NCI-H2081 (cell line): ENCODE measurements around the gene NLRP1.

Source experiments
- DNase-seq, 2 experiments: peaks; one replicate each; lab custom pipeline; 2025; lab: John Stamatoyannopoulos, UW

Gene NLRP1

DNA sequence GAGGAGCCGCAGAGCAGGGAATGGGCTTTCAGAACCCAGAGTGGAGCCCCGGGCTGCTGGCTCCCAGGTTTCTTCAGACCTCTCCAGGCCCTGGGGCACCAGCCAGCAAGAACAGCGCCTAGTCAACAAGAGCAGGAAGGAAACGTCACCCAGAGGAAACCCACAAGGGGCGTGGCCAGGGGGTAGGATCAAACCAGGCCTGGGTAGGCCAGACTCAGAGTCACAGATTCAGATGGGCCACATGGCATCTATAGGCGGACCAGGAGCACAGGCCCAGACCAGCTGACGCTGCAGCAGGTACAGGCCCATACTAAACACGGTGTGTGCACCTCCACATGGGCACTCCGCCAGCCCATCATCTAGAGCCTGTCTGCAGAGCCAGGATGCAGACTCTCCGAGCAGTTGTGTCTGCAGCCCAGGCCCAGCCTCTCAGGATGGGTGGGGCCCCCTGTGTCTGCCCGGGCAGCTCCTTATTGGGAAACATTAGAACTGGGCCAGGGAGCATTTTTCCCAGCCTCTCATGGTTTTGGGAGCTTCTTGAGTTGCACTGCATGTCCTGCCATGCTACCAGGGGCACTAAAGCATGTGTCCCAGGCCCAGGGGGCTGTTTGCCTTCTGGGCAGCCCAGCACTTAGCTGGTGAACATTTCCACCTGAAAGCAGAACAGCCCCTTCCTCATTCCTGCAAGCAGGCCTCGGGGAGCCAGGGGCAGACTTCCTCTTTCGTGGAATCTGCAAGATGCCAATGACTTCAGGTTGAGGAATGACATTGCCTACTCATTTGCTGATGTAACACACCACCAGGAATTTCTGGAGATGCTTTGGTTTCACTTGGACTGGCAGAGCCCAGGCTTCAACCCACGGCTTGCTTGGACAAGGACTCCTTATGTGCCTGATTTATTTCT lies at the start of gene NLRP1:
NLRP1 (minus strand) TSS at position 127 of the 904 bp plus-strand sequence. CDS start 552 bp downstream, outside the sequence.
- DNase-seq, result peak in 1 of 2 experiments; percentile 0

DNA sequence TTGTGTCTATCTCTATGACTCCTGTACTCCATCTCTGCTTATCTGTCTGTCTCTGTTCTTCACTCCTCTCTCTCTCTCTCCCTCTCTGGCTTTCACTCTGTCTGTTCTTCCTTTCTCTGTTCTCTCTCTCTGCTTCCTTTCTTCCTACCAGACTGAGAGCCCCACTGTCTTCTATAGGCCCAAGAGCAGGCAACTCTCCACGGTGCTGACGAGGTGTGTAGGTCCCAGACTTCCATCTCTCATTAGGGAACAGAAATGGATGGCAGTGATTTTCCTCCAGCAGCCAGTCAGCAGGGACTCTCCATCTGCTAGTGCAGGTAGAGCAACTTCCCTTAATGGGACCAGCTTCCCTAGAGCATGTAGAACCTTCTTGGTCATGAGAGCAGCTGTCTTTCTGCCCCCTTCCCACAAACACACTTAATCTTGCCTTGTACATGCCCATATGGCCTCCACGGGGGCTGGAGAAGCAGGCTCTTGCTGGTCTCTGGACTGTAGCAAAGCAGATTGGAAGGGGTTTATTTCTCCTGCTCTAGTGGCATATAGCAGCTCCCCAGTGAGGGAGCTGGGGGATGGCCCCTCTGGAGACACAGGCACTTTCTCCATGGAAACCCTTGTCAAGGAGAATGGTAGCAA lies 47.8 kb upstream of the NLRP1 start:
- DNase-seq, result no peak

DNA sequence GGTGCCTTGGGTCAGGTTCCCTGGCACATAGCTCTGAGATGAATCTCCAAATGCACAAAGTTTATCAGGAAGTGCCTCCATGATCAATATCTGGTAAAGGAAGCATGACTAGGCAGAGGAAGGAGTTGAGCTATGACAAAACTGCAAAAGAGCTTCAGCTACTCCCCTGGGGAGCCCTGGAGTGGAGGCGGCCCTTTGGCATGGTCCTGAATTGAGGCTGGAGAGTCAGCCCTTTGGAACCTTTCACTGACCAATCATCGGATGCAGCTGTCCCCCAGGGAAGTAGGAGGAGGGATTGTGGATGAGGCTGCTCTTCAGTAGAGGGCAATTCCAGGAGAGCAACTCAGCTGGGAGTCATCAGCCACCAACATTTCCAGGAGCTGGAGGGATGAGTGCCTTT lies 46.1 kb upstream of the NLRP1 start:
- DNase-seq, result no peak

DNA sequence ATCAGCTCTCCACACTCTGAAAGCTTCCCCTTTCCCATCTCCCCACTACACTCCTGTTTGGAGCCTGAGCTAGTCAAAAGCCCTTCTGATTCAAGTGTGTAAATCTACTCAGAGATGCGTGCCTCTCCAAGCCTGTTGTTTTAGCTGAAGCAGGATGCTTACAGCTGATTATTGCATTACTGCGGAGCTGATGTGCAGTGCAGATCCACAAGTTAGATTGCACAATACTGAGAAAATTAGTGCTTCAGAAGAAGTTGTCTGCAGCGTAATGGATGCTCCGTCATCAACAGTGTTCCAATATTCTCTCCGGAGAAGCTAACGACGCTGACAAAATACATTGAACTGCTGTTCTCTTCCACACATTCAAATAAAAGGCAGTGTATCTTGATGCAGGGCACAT lies 44.8 kb upstream of the NLRP1 start:
- no peak for DNase-seq

DNA sequence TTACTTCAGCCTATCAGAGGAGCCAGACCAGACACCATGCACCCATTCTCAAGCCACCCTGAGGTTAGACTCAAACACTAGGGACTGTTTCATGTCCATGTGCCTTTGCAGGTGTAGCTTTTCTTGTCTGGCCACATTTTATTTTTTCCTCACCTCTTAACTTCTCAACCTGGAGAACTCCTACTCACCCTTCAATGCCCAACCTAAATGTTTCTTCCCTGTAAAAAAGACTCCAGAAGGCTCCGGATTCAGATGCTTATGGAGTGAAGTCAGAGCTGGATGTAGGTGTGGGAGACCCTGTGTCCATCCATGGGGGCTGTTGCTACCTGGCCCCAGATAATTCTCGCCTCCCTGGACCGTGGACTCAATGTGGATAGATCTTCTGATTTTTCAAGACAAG lies 44.0 kb upstream of the NLRP1 start:
- no peak for DNase-seq

DNA sequence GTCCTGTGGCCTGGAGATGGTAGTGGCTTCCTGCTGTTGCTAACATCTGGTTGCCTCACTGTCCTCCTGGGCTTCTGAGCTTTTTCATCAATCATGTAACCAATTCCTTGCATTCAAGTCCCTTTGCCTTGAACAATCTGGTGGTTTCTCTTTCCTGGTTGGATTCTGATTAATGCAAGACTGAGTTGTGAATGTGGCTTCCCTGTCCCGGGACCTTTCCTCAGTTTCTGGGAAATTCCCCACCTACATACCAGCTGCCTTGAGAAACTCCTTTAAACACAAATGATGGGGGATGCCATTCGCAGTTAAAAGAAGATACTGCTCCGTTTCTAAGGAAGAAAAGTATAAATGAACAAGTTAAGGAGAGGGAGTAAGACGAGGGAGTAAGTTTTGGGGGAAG lies 39.9 kb upstream of the NLRP1 start:
- DNase-seq, result no peak

DNA sequence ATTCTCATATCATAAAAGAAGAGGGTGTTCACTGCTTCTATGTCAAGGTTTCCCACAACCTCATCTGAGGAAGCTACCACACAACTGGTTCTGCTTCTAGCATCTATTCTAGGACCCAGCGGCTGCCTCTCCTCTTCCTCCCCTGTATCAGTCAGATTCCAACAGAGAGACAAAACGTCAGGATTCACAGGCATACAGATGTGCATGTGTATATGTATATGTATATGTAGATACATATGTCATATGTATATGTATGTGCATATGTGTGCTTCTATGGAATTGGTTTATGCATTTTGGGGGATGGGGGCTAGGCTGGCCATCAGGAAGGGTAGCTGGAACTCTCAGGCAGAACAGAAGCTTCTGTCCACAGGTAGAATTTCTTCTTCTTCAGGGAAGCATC lies 37.4 kb upstream of the NLRP1 start:
- DNase-seq, result no peak

DNA sequence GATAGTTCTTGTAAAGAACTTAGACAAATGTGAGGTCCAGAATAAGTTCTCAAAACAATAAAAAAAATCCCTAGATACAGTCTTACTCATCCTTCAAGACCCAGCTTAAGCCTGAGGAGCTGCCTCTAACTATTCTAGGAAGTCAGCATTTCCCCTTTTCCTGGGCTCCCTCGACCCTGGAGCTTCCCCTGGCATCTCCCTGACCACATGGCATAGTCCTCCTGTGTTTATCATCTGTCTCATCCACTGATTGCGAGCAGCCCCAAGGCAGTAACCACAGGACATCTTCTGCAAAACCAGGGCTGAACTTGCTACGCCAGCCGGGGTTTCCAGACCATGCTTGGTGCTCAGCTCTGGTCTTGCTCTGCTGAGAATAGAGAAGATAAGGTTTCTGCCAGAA lies 36.7 kb upstream of the NLRP1 start:
- no peak for DNase-seq

DNA sequence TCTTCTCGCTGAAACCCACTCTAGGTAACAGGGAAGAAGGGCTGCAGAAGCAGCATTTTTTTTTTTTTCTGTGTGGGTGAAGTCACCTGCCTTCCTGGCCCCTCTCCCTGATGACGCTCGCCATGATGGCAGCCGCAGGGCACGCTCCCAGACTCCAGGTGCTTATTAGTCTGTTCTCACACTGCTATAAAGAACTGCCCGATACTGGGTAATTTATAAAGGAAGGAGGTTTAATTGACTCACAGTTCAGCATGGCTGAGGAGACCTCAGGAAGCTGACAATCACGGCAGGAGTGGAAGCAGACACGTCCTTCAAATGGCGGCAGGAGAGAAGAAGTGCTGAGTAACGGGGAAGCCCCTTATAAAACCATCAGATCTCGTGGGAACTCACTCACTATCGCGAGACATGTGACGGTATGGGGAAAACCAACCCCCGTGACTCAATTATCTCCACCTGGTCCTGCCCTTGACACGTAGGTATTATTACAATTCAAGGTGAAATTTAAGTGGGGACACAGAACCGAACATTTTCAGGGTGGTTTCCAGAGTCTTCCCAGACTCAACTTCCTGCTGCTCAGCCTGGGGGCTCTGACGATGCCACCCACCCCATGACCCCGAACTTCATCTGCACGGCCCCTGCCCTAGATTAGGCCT lies 34.9 kb upstream of the NLRP1 start:
- no peak for DNase-seq

DNA sequence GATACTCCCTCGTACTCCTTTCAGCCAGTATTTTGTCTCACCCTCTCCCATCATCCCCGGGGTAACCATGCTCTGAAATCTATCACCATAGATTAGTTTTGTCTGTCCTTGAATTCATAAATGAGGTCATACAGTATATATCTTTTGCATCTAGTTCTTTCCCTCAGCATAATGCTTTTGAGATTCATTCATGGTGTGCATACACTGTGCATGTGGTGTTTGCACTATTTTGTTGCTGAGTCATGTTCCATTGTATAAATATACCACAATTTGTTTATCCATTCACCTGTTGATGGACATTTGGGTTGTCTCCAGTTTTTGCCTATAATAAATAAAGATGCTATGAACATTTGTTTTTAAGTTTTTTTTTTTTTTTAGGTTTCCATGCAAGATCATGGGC lies 34.2 kb upstream of the NLRP1 start:
- DNase-seq, result no peak

DNA sequence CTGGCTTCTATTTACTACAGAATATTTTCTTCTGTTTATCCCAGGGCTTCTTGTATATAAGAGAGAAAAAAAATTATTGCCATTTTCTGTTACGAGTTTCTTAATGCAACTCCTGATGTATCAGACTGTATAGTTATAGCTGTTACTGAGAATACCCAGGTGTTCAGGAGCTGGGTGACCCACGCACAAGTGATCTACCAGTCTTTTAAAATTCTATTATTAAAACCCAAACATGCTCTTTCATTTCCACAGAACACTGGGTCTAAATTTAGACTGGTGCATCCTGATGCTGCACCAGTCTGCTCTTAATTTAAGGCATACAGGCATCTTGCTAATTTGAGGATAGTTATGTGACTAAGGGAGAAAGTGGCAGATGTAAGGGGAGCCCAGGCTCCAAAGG lies 31.2 kb upstream of the NLRP1 start:
- DNase-seq, result no peak

DNA sequence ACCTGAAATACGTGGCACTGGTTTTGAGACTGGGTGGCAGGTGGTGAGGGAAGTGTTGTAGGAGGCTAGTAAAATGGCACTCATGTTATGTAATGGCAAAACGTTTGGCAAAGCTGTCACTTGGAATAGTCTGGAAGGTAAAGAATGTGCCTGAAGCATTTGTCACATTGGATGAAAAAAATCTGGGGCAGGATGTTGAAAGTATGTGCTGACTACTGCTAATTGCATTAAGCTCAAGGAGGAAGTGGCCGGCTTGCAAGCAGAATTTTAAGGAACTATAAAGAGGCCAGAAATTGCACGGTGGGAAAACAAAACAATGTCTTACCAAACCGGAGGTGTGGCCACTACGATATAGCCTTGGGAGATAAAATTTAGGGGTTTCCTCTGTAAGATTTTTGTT lies 26.6 kb upstream of the NLRP1 start:
- DNase-seq, result no peak

DNA sequence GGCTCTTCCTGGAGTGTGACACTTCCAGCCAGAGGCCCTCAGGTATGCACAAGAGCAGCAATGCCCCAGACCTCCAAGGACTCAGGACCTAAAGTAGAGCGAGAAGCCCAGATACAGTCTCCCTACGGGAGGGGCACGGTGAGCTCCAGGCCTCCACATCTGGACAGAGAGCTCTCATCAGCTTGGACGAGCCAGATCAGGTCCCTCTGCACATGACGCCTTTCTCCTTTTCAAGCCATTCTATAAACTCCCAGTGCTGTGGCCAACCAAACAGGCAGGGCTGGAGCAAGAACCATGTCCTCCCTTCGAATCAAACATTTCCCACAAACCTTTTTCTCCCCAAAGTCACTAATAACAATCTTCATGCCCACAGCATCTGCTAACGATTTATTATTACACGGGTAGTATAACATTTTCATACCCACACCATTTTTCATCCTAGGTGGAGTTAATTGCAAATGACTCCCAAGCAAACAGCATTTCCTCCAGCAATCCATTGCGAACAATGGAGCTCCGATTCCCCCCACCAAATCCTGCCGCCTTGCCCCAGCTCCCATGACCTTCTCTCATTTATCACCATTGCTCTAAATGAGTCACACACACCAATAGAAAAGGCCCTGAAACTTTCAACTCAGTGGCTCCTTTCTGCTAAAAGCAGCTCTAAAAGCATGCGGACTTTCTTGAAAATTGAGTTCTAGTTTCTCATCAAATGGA lies 24.2 kb upstream of the NLRP1 start:
- DNase-seq, result no peak

DNA sequence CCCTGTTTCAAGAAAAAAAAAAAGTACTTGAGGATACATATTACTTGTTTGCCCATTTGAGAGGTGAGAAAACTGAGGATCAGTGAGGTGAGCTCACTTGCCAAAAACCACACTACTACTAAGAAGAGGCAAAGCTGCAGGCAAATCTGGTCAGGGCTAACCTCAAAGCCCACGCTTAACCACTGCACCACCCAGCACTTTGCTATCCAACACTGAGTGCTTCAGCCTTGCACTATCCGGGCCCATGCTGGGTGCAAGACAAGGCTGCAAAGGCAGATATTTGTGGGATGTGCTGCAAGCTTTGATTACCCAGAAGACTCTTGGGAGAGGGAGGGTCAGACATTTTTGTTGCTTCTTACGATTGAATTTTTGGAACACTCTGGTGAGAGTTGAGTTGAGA lies 23.6 kb upstream of the NLRP1 start:
- no peak for DNase-seq

DNA sequence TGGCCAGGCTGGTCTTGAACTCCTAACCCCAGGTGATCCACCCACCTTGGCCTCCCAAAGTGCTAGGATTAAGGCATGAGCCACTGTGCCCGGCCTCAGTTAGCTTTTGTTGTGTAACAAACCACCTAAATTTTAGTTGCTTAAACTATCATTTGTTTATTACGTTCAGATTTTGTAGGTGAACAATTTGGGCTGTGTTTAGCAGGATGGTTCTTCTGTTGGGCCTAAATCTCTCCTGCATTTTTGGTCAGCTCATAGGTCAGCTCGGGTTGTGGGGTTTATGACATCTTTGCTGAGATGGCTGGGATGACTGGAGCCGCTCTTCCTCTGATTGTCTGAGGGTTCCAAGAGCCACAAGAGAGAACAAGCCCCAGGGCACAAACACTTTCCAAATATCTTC lies 21.1 kb upstream of the NLRP1 start:
- DNase-seq, result no peak

DNA sequence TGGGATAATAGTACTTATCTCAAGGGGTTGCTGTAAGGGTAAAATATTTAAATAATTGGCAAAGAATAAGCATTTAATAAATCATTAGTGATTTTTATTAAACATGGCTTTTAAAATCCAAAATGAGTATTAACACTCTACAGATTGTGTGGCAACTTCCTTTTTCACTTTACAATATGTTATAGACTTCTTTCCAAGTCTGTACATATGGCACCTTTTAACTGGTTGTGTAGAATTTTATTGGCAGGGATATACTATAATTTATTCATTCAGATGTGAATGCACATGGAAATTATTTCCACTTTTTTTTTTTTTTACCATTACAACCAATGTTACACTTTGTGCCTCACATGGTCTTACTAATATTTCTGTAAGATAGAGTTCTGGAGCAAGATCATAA lies 15.7 kb upstream of the NLRP1 start:
- DNase-seq, result no peak

DNA sequence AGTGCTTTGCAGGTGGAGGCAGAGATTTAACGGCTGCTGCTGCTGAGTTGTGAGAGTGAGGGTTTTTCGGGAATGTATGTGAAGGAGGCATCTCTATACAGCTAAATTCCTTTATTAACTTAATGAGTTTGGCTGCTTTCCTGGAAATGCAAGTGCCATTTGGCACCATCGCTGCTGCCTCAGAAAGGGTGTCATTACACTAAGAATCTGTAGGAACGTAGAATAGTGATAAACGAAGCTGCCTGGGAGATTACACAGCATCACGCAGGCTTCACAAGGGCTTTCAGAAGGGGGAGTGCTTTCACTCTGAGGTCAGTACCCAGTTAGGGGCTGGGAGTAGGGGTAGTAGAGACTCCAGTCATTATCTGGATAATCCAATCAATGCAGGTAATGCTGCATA lies 14.1 kb upstream of the NLRP1 start:
- no peak for DNase-seq

DNA sequence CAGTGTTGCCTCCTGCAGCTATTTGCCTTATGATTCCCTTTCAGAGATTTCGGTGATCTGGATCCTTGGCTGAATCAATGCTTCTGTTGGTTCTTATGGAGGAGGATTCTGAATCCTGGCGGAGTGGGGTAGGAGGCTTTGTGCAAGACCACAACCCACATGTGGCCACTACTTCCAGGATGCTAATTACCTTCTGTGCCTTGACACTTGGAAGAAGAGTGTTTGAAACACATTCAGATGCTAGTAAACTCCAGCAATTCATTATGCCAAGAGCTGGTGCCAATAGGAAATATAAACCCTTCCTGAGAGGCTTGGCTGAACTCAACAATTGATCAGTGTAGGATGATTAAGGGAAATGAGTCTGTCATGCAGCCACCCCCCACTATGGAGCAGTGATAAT lies 12.1 kb upstream of the NLRP1 start:
- no peak for DNase-seq

DNA sequence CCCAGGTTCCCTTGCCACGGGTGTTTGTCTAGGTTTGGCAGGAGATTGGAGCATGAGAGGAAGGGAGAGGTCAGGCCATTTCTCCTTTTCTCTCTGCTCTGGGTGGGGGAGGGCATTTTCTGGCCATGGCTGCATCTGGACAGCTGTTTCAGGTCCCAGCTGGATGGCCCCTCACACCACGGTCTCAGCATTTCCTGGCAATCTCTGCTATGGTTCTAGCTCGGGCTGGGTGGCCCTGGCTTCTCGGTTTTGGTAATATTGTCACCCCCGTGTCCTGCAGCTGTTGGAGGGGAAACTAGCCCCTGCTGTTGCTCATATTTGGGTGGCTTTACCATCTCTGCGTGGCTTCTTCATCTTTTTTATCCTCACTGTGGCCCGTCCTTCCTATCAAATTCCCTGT lies 11.5 kb upstream of the NLRP1 start:
- no peak for DNase-seq

DNA sequence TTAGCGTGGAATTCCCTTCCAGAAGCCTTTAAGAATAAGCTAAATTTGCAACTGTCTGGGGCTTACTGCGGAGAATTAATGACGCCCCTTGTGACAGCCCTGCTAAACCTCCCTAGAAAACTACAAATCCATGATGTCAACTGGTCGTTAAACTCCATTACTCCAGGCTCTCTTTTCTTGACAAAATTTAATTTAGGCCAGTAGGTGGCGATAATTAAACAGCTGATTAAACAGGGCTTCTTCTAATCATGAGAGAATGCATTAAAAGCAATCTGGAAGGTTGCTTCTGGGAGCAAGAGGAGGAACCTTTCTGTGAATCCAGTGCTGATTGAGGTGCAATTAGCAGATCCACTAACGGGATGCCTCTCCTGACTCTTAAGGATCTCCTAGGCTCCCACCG lies 8.1 kb upstream of the NLRP1 start:
- DNase-seq, result peak; percentile 25 to 38

DNA sequence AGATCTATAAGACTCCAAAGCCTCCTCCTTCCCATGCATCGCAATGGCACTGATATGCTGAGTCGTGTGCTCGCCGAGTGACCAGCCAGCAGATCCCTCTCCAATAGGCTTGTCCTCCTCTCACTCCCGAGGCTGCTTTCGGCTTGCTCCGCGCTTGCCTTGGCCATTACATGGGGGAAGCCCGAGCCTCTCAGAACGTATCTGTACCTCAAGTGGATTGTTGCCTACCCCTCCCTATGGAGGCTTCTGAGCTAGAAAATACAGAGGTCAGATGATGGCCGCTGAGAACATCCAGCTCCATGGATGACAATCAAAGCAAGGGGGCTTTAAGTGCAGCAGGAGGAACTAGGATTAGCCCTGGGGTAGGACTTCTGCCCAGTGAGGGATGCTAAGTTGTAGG lies 7.7 kb upstream of the NLRP1 start:
- DNase-seq, result no peak

DNA sequence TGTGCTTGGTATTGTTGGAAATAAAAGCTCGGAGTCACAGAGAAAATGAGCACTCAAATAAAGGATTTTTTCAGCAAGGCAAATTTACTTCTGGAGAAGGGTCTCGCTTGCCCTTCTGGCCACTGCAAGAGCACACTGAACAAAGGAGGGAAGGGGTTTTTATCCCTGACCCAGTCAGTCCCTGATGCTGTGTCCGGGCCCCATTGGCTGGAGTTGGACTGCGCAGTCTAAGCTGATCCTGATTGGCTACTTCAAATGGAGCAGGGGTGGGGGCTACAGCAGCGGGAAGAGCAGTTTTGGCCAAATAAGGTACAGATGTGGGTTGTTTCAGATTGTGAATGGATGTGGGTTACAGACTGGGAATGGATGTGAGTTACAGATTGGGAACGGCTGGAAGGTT lies 4.3 kb upstream of the NLRP1 start:
- no peak for DNase-seq
